B cell (primary cell): ENCODE results near the gene MCOLN1. TPM values are rescaled to one million over a fixed set of nuclear protein-coding genes. Genes with fewer than 3 reads are reported as not detected.
A peak's percentile ranks its signal among the peaks of the same experiment; 100 is the strongest.

Source experiments
- ATAC-seq: fragments of 200-7000 bp; cut with Tn5 transposase; one replicate; pipeline ENCODE4 v1.10.0; 2021; ENCODE audit warnings: low read depth, mild to moderate bottlenecking, moderate number of reproducible peaks, moderate library complexity
- CTCF ChIA-PET: fragments of 350-600 bp; sonication (Branson Sonifier 250); formaldehyde crosslinking; loops from one replicate; lab custom pipeline; 2021; ENCODE audit warnings: antibody characterized with exemption, inconsistent platforms; lab: Charles Lee
- POLR2A ChIA-PET: fragments of 350-600 bp; sonication (Branson Sonifier 250); formaldehyde crosslinking; loops from one replicate; lab custom pipeline; 2021; ENCODE audit warnings: antibody characterized with exemption; lab: Charles Lee
- DNase-seq: peaks from one replicate; pipeline ENCODE4 v3.0.0; 2013
- H2AFZ ChIP-seq: 2 replicates; pipeline ENCODE4 v1.6.1; 2012; ENCODE audit warnings: mild to moderate bottlenecking, low read depth, low read length; ENCODE audit not compliant: insufficient read depth, poor library complexity, severe bottlenecking
- H3K27ac ChIP-seq, 2 donors: 1 replicate in 1 of 2; 2 replicates in 1 of 2; pipeline ENCODE4 v1.5.1; 2012 to 2013; ENCODE audit warnings: low read length in 2 of 2, mild to moderate bottlenecking in 2 of 2, moderate library complexity in 1 of 2
- H3K27me3 ChIP-seq, 4 experiments: fragments of 200-600 bp in 1 of 4; sonication (generic) in 1 of 4; replicated peaks in 1 of 4; 1 replicate in 2 of 4; 2 replicates in 2 of 4; pipeline versions ENCODE4 v1.6.1 to v1.7.0; 2013 to 2016; ENCODE audit warnings: low read length in 3 of 4, mild to moderate bottlenecking in 2 of 4, mixed read lengths in 1 of 4, moderate library complexity in 1 of 4; ENCODE audit not compliant: insufficient read depth in 4 of 4, control insufficient read depth in 3 of 4; ENCODE audit errors: control extremely low read depth in 1 of 4
- H3K36me3 ChIP-seq, 2 experiments: replicated peaks in 1 of 2; 1 replicate in 1 of 2; 2 replicates in 1 of 2; pipeline versions ENCODE4 v1.6.1 to v1.7.1; 2013; ENCODE audit warnings: low read length in 1 of 2; ENCODE audit not compliant: insufficient read depth in 2 of 2, control insufficient read depth in 1 of 2; ENCODE audit errors: control extremely low read depth in 1 of 2, extremely low read depth in 1 of 2
- H3K4me1 ChIP-seq, 2 donors: fragments of 200-600 bp in 1 of 2; sonication (generic) in 1 of 2; 1 replicate in 1 of 2; 2 replicates in 1 of 2; pipeline versions ENCODE4 v1.5.1 to v1.6.1; 2013 to 2017; ENCODE audit warnings: low read length in 2 of 2; ENCODE audit not compliant: control insufficient read depth in 2 of 2, insufficient read depth in 2 of 2
- H3K4me2 ChIP-seq: replicated peaks from 2 replicates; pipeline ENCODE3; 2012; ENCODE audit warnings: mild to moderate bottlenecking, low read depth, low read length; ENCODE audit not compliant: poor library complexity, severe bottlenecking
- H3K4me3 ChIP-seq, 5 experiments: fragments of 200-600 bp in 1 of 5; sonication (generic) in 1 of 5; 1 replicate in 3 of 5; 2 replicates in 2 of 5; pipeline versions ENCODE4 v1.5.1 to v1.7.0; 2011 to 2016; ENCODE audit warnings: low read length in 4 of 5, mild to moderate bottlenecking in 4 of 5, low read depth in 2 of 5, control low read depth in 1 of 5, moderate library complexity in 1 of 5; ENCODE audit not compliant: insufficient read depth in 1 of 5; ENCODE audit errors: control extremely low read depth in 1 of 5, extremely low read depth in 1 of 5
- H3K79me2 ChIP-seq: fragments of 200-600 bp; sonication (generic); one replicate; pipeline ENCODE4 v1.6.0; 2016; ENCODE audit warnings: low read length; ENCODE audit not compliant: control insufficient read depth, insufficient read depth
- H3K9ac ChIP-seq: fragments of 200-600 bp; sonication (generic); 2 replicates; pipeline ENCODE4 v1.6.1; 2017; ENCODE audit warnings: mild to moderate bottlenecking, low read length, moderate library complexity
- H3K9me3 ChIP-seq, 3 donors: one replicate each; pipeline versions ENCODE4 v1.6.1 to v1.7.1; 2013; ENCODE audit warnings: low read length in 2 of 3; ENCODE audit not compliant: control insufficient read depth in 2 of 3, insufficient read depth in 1 of 3; ENCODE audit errors: control extremely low read depth in 1 of 3
- H4K20me1 ChIP-seq: 2 replicates; pipeline ENCODE4 v1.6.0; 2012; ENCODE audit warnings: mild to moderate bottlenecking, low read length; ENCODE audit not compliant: insufficient read depth, control insufficient read depth, poor library complexity, severe bottlenecking
- H3K27ac Mint-ChIP-seq: one replicate; pipeline ENCODE4 v1.8.0; 2021; ENCODE audit warnings: mixed read lengths
- H3K27me3 Mint-ChIP-seq: one replicate; pipeline ENCODE4 v1.8.0; 2021; ENCODE audit warnings: mixed read lengths
- H3K4me1 Mint-ChIP-seq: one replicate; pipeline ENCODE4 v1.8.0; 2021; ENCODE audit warnings: mixed read lengths
- H3K4me3 Mint-ChIP-seq: one replicate; pipeline ENCODE4 v1.8.0; 2021; ENCODE audit warnings: mixed read lengths
- H3K9me3 Mint-ChIP-seq: one replicate; pipeline ENCODE4 v1.8.0; 2022; ENCODE audit warnings: mixed read lengths; ENCODE audit not compliant: insufficient read depth
- EZH2 ChIP-seq: IDR thresholded peaks from 2 replicates; pipeline ENCODE4 v1.6.1; 2012; ENCODE audit warnings: borderline replicate concordance, low read depth, mild to moderate bottlenecking, moderate library complexity, low read length; ENCODE audit not compliant: insufficient read depth, poor library complexity, severe bottlenecking
- WGBS: methylation state at CpG from one replicate; pipeline ENCODE4 v1.1.5; 2013; ENCODE audit warnings: missing lambda C conversion rate; ENCODE audit not compliant: insufficient coverage; 5-methylcytosine and 5-hydroxymethylcytosine counted together
- intact Hi-C: fragments of 100-400 bp; cut with micrococcal nuclease; formaldehyde crosslinking; loops from one replicate; pipeline ENCODE4 v1.10.0; 2022
- polyA plus RNA-seq: library from polyadenylated mRNA; depleted of rRNA; stranded (reverse); fragments of >200 nt; gene quantifications from 2 replicates; pipeline ENCODE4 v1.2.3, GENCODE V29; 2012
- total RNA-seq, 2 donors: library from RNA; stranded (reverse); fragments of 120-200 nt in 1 of 2; gene quantifications; 1 replicate in 1 of 2; 2 replicates in 1 of 2; pipeline versions ENCODE4 v1.2.3 to v1.2.4, GENCODE V29; 2013 to 2022
- TF ChIP-seq, protein P1 (sequence below): fragments of 200-600 bp; IDR thresholded peaks from one replicate; pipeline ENCODE4 v1.8.0; 2022; ENCODE audit warnings: antibody characterized with exemption, mild to moderate bottlenecking

Gene MCOLN1
- total and polyA plus RNA-seq, 2 donors (not counting 1 experiment from before 2014, with no cell fraction given): 12.5 to 19.0 TPM

DNA sequence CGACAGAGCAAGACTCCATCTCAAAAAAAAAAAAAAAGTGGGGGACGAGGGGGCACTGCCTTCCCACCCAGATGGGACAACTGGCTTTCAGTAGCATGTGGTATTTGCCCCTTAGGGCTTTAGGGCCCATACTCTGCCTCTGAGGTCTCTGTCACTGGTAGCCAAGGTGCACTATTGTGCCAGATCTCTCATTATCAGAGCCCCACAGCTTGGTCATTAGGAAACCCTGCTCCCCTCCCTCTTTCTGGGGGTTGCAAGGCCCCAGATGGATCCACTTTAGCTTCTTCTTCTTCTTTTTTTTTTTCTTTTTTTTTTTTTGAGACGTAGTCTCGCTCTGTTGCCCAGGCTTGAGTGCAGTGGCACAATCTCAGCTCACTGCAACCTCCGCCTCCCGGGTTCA, 17.7 kb upstream of the MCOLN1 start:
- DNase-seq (no peak), ATAC-seq (no peak)
- Mint-ChIP-seq H3K4me3 (no peak overlapping the region), H3K27me3 (peaks cover 33% of the 10 kb centered on the region), H3K9me3 (no peaks in the 10 kb centered on the region), H3K4me1 (peaks cover 12% of the 10 kb centered on the region), H3K27ac (no peak overlapping the region)
- no peaks in the 10 kb centered on the region for H3K79me2 ChIP-seq
- no peaks in the 10 kb centered on the region for H3K36me3 ChIP-seq
- H3K4me1 ChIP-seq: peaks cover 20 to 21% of the 10 kb centered on the region in 2 donors
- H3K4me3 ChIP-seq: no peak overlapping the region
- ChIA-PET POLR2A (no interaction called here), CTCF (no interaction called here)
- H3K9ac ChIP-seq: no peak overlapping the region
- intact Hi-C loops: loop anchor here (2.0 kb wide), 1 partner anchor 16 kb away; the partner anchor contains the start of gene PEX11G
- no peaks in the 10 kb centered on the region for H4K20me1 ChIP-seq
- H3K27ac ChIP-seq: no peak overlapping the region
- TF ChIP-seq, protein P1, sequence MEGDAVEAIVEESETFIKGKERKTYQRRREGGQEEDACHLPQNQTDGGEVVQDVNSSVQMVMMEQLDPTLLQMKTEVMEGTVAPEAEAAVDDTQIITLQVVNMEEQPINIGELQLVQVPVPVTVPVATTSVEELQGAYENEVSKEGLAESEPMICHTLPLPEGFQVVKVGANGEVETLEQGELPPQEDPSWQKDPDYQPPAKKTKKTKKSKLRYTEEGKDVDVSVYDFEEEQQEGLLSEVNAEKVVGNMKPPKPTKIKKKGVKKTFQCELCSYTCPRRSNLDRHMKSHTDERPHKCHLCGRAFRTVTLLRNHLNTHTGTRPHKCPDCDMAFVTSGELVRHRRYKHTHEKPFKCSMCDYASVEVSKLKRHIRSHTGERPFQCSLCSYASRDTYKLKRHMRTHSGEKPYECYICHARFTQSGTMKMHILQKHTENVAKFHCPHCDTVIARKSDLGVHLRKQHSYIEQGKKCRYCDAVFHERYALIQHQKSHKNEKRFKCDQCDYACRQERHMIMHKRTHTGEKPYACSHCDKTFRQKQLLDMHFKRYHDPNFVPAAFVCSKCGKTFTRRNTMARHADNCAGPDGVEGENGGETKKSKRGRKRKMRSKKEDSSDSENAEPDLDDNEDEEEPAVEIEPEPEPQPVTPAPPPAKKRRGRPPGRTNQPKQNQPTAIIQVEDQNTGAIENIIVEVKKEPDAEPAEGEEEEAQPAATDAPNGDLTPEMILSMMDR: no peak
- 71% methylated on average over 2 of the region's 6 CpGs for WGBS
- no peak overlapping the region for H2AFZ ChIP-seq
- peaks cover 0 to 18% (median 0%) of the 10 kb centered on the region in 3 donors for H3K9me3 ChIP-seq
- H3K27me3 ChIP-seq: peaks cover 0 to 67% (median 26%) of the 10 kb centered on the region in 4 experiments
- no peak overlapping the region for H3K4me2 ChIP-seq

DNA sequence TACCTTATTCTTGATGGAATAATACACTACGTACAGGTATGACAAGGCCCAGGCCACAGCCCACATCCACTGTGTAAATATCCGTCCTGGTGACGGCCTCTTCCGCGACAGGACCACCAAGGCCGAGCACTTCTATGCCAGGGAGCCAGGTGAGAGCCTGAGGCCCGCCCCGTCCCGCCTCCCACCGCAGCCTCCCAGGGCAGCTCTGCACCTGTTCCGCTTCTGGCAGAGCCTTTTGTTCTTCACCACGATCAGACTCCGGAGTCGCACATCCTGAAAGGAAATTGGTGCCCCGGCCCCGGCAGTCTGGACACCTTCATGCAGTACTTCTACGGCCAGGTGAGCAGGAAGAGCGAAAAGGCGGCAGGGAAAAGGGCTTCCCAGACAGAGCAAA, 17.1 kb upstream of the MCOLN1 start:
- intact Hi-C loops: loop anchor here (2.0 kb wide), 1 partner anchor 16 kb away; the partner anchor contains the start of gene PEX11G
- H3K36me3 ChIP-seq: no peaks in the 10 kb centered on the region
- H3K4me3 ChIP-seq: no peak overlapping the region
- 25% methylated on average over 19 of the region's 19 CpGs for WGBS
- peak overlapping the region; percentile 53 for H3K4me2 ChIP-seq
- no peak overlapping the region for H3K27ac ChIP-seq
- peaks cover 12% of the 10 kb centered on the region for H3K4me1 Mint-ChIP-seq
- no peak overlapping the region for H3K27ac Mint-ChIP-seq
- ChIA-PET CTCF (no interaction called here), POLR2A (no interaction called here)
- peaks cover 38% of the 10 kb centered on the region for H3K27me3 Mint-ChIP-seq
- peaks cover 0 to 18% (median 0%) of the 10 kb centered on the region in 3 donors for H3K9me3 ChIP-seq
- peaks cover 20 to 21% of the 10 kb centered on the region in 2 donors for H3K4me1 ChIP-seq
- ATAC-seq (no peak), DNase-seq (no peak)
- no peaks in the 10 kb centered on the region for H4K20me1 ChIP-seq
- H3K4me3 Mint-ChIP-seq: peak overlapping the region; percentile 29
- no peaks in the 10 kb centered on the region for H3K79me2 ChIP-seq
- H2AFZ ChIP-seq: peak overlapping the region; percentile 0
- no peak for TF ChIP-seq EZH2
- TF ChIP-seq, protein P1: no peak
- H3K9me3 Mint-ChIP-seq: no peaks in the 10 kb centered on the region
- H3K27me3 ChIP-seq: peaks cover 0 to 62% (median 26%) of the 10 kb centered on the region in 4 experiments
- H3K9ac ChIP-seq: peak overlapping the region; percentile 15
